IPS-18c (cell line): Measurements from ENCODE around the gene KCNK4.
A peak's percentile ranks its signal among the peaks of the same experiment; 100 is the strongest.

ENCODE experiments used
- H3K4me3 ChIP-seq: 2 replicates; pipeline ENCODE4 v1.7.0; 2013; ENCODE audit warnings: low read depth, mild to moderate bottlenecking, low read length, moderate library complexity; ENCODE audit not compliant: insufficient read depth
- H3K9me3 ChIP-seq: one replicate; pipeline ENCODE4 v1.6.1; 2013; ENCODE audit warnings: mild to moderate bottlenecking, low read length, moderate library complexity; ENCODE audit not compliant: control insufficient read depth, insufficient read depth

Gene KCNK4

GRCh38 chr11:64251016-64251752 is 39.9 kb upstream of the KCNK4 start, which contains the start of gene PLCB3:
Gene PLCB3, plus strand, starts transcription at chr11:64251530. Its CDS starts 120 bp downstream, at chr11:64251650.
- no peaks in the 10 kb centered on the region for H3K9me3 ChIP-seq
- peak within 1 kb of the TSS; percentile 87 for H3K4me3 ChIP-seq

GRCh38 chr11:64251753-64252002 is 39.4 kb upstream of the KCNK4 start:
- no peaks in the 10 kb centered on the region for H3K9me3 ChIP-seq
- H3K4me3 ChIP-seq, result peak overlapping the region; percentile 87

GRCh38 chr11:64252003-64252872 is 38.9 kb upstream of the KCNK4 start:
- H3K9me3 ChIP-seq, result no peaks in the 10 kb centered on the region
- H3K4me3 ChIP-seq, result peak overlapping the region; percentile 87

GRCh38 chr11:64253043-64253442 is 38.1 kb upstream of the KCNK4 start:
- Histone ChIP-seq H3K9me3 (no peaks in the 10 kb centered on the region), H3K4me3 (peak overlapping the region; percentile 28; the same call in 1 of the 2 replicates)

GRCh38 chr11:64253481-64253880 is 37.6 kb upstream of the KCNK4 start:
- H3K4me3 ChIP-seq, result no peak overlapping the region

GRCh38 chr11:64254326-64254725 is 36.8 kb upstream of the KCNK4 start:
- H3K9me3 ChIP-seq, result no peaks in the 10 kb centered on the region
- H3K4me3 ChIP-seq, result no peak overlapping the region

More at GRCh38 chr11:64253481-64253880, 37.6 kb upstream of the KCNK4 start:
- H3K9me3 ChIP-seq, result no peaks in the 10 kb centered on the region

- no peak overlapping the region for H3K4me3 ChIP-seq
- no peaks in the 10 kb centered on the region for H3K9me3 ChIP-seq
These were observed 35.7 kb upstream of the KCNK4 start for GRCh38 chr11:64255135-64256128.

GRCh38 chr11:64256300-64256699 is 34.8 kb upstream of the KCNK4 start:
- H3K9me3 ChIP-seq, result no peaks in the 10 kb centered on the region
- no peak overlapping the region for H3K4me3 ChIP-seq

- H3K4me3 ChIP-seq, result no peak overlapping the region
- H3K9me3 ChIP-seq, result no peaks in the 10 kb centered on the region
These were observed 32.7 kb upstream of the KCNK4 start for GRCh38 chr11:64258356-64258755.

GRCh38 chr11:64258946-64259532 is 32.1 kb upstream of the KCNK4 start:
- no peaks in the 10 kb centered on the region for H3K9me3 ChIP-seq
- no peak overlapping the region for H3K4me3 ChIP-seq

GRCh38 chr11:64259533-64260067 is 31.5 kb upstream of the KCNK4 start:
- Histone ChIP-seq H3K9me3 (no peaks in the 10 kb centered on the region), H3K4me3 (no peak overlapping the region)

GRCh38 chr11:64260147-64260708 is 30.9 kb upstream of the KCNK4 start:
- H3K9me3 ChIP-seq, result no peaks in the 10 kb centered on the region

GRCh38 chr11:64261556-64262080 is 29.5 kb upstream of the KCNK4 start:
- H3K9me3 ChIP-seq, result no peaks in the 10 kb centered on the region
- H3K4me3 ChIP-seq, result no peak overlapping the region

More at GRCh38 chr11:64260147-64260708, 30.9 kb upstream of the KCNK4 start:
- no peak overlapping the region for H3K4me3 ChIP-seq

GRCh38 chr11:64262271-64263002 is 28.7 kb upstream of the KCNK4 start:
- no peak overlapping the region for H3K4me3 ChIP-seq
- H3K9me3 ChIP-seq, result no peaks in the 10 kb centered on the region

- Histone ChIP-seq H3K9me3 (no peaks in the 10 kb centered on the region), H3K4me3 (no peak overlapping the region)
These were observed 27.8 kb upstream of the KCNK4 start for GRCh38 chr11:64263021-64263946.
